Left renal cortex interstitium (tissue), 4 donors: Measurements from ENCODE around the gene ZNF226. TPM values are rescaled to one million over a fixed set of nuclear protein-coding genes. Genes with fewer than 3 reads are reported as not detected.
"Not testable (repeated sequence)": the region's sequence is repeated elsewhere in the genome, so short reads cannot be mapped to it uniquely, and the experiment has no call there.

Source experiments
- DNase-seq, 4 donors: peaks; one replicate each; pipeline ENCODE4 v3.0.0-alpha.2; 2013; ENCODE audit warnings: low read depth in 4 of 4, low spot score in 2 of 4, missing footprints in 1 of 4
- polyA plus RNA-seq, 4 donors: library from polyadenylated mRNA; unstranded; fragments of 120-200 nt; gene quantifications; one replicate each; pipeline ENCODE4 v1.2.1, GENCODE V29; 2013; ENCODE audit not compliant: insufficient read length in 4 of 4

ZNF226 gene
- polyA plus RNA-seq, 4 donors = 27.7 to 29.6 (median 29.0) TPM

DNA sequence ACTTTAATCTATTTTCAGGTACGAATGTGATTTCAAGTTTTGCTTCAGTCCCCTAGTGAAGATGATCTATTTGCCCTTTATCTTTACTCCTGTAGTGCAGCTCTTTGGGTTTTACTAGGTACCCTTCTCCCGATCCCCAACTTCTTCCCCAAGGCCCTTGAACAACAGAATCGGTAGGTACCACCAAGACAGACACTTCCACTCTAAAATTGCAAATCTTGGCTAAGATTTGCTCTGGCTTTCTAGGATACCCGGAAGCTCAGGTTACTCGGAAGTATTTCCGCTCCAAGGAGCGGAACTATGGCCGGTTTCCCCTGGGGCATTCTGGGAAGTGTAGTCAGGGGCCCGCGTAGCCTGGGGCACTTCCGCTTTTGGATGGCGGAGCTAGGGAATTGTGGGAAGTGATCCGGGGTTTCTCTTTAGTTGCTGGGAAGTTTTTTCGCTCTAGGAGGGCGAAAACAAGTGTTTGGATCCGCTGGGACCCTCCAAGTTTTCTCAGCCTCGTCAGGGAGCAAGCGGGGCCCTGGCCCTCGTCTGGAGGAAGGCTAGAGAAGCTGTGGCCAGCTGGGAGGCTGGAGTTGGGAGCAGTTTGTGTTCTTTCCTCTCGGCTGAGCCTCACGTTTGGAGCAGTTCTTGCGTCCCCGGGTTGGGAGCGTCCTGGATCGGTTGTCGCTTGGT is 42.4 kb downstream of the ZNF226 start:
- peak; percentile 80 to 95 (median 87) for DNase-seq

DNA sequence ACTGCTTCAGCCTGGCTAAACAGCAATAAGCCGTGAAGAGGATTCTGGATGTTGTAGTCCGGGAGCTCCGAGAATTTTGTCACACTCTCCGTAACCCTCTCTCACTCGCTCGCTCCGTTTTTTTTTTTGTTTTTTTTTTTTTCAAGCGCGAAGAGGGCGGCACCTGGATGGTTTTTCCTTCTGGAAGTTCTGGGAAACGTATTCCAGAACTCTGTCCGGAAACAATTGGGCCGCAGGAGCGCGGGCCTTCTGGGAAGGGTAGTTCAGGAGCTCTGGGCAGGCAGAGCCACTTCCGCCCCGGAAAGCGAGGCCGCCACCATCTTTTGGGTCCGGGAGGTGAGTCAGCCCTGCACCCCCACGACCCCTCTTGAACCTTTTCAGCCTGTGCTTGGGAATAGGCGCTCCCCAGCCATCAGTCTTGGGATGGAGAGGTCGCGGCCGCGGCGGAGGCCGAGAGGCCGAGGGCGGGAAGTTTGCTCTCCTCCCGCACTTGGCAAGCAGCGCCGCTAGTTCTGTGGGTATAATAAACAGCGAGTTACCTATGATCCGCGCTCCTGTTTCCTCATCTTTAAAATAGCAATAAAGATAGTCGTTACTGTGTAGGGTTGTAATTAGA is 47.5 kb downstream of the ZNF226 start, which contains the start of gene ZNF227:
Gene ZNF227, plus strand, starts transcription at position 283 of the 616 bp plus-strand sequence. CDS start 5,261 bp downstream, outside the sequence.
- peak; percentile 77 to 93 (median 83) for DNase-seq

DNA sequence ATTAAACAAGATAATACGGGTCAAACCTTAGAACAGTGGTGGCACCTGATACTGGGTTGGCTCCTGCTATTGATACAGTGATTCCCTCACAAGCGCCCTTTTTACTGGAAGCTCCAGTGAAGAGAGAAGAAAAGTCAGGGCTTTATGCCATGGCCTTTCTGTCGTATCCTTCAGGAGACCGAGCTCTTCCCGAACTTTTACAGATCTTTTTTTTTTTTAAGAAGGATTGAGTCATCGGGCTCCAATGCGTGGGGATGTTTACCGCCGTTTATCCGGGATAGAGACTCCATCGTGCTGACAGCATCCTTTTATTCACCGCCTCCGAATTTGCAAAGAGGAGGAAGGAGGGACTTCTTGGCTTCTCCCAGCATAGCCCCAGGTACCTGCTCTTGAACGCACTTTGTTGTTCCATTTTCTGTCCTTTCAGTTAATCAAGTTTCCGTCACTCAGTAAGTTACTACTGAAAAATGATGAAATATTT is 48.0 kb downstream of the ZNF226 start:
- peak in 2 of 4 donors; percentile 8 to 9 for DNase-seq

DNA sequence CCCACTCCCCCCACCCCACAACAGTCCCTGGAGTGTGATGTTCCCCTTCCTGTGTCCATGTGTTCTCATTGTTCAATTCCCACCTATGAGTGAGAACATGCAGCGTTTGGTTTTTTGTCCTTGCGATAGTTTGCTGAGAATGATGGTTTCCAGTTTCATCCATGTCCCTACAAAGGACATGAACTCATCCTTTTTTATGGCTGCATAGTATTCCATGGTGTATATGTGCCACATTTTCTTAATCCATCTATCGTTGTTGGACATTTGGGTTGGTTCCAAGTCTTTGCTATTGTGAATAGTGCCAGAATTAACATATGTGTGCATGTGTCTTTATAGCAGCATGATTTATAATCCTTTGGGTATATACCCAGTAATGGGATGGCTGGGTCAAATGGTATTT is 55.0 kb downstream of the ZNF226 start:
- DNase-seq = not testable (repeated sequence)

DNA sequence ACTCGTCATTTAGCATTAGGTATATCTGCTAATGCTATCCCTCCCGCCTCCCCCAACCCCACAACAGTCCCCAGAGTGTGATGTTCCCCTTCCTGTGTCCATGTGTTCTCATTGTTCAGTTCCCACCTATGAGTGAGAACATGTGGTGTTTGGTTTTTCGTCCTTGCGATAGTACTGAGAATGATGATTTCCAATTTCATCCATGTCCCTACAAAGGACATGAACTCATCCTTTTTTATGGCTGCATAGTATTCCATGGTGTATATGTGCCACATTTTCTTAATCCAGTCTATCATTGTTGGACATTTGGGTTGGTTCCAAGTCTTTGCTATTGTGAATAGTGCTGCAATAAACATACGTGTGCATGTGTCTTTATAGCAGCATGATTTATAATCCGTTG is 55.9 kb downstream of the ZNF226 start:
- DNase-seq = not testable (repeated sequence)

DNA sequence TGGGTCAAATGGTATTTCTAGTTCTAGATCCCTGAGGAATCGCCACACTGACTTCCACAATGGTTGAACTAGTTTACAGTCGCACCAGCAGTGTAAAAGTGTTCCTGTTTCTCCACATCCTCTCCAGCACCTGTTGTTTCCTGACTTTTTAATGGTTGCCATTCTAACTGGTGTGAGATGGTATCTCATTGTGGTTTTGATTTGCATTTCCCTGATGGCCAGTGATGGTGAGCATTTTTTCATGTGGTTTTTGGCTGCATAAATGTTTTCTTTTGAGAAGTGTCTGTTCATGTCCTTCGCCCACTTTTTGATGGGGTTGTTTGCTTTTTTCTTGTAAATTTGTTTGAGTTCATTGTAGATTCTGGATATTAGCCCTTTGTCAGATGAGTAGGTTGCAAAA is 56.4 kb downstream of the ZNF226 start:
- DNase-seq = not testable (repeated sequence)

Other genes with a start within 250 kb of the ZNF226 start
- 10 to 100 TPM; 24.6 to 30.4 (median 26.9) TPM for gene ZNF45, start 229.8 kb upstream of the ZNF226 start, polyA plus RNA-seq
- 1 to 10 TPM; 4.2 to 9.1 (median 6.7) TPM for gene ZNF221, start 213.9 kb upstream of the ZNF226 start, polyA plus RNA-seq
- gene ZNF155, start 180.9 kb upstream of the ZNF226 start, polyA plus RNA-seq = 10 to 100 TPM; 14.0 to 17.6 (median 14.9) TPM
- gene ZNF230, start 162.1 kb upstream of the ZNF226 start, polyA plus RNA-seq = 1 to 10 TPM; 5.7 to 7.8 (median 7.4) TPM
- 1 to 10 TPM; 7.4 to 9.9 (median 8.8) TPM for gene ZNF222, start 139.7 kb upstream of the ZNF226 start, polyA plus RNA-seq
- 10 to 100 TPM in 3 of 4 donors, 1 to 10 TPM in 1; 9.7 to 14.6 (median 12.9) TPM for gene ZNF223, start 113.1 kb upstream of the ZNF226 start, polyA plus RNA-seq
- 1 to 10 TPM; 2.8 to 6.7 (median 4.1) TPM for gene ZNF284, start 92.9 kb upstream of the ZNF226 start, polyA plus RNA-seq
- 10 to 100 TPM; 21.2 to 49.0 (median 31.9) TPM for gene ZNF224, start 70.7 kb upstream of the ZNF226 start, polyA plus RNA-seq
- gene ZNF225, start 51.7 kb upstream of the ZNF226 start, polyA plus RNA-seq = 10 to 100 TPM in 1 of 4 donors, 1 to 10 TPM in 3; 9.6 to 11.3 (median 9.8) TPM
- gene ZNF234, start 23.5 kb upstream of the ZNF226 start, polyA plus RNA-seq = 10 to 100 TPM in 3 of 4 donors, 1 to 10 TPM in 1; 9.8 to 21.3 (median 15.7) TPM
- gene ZNF227, start 47.4 kb downstream of the ZNF226 start, polyA plus RNA-seq = 10 to 100 TPM; 22.7 to 28.1 (median 26.3) TPM
- gene ZNF233, start 94.8 kb downstream of the ZNF226 start, polyA plus RNA-seq = 1 to 10 TPM; 5.1 to 8.2 (median 7.4) TPM
- 10 to 100 TPM; 10.3 to 14.0 (median 11.1) TPM for gene ZNF235, start 139.9 kb downstream of the ZNF226 start, polyA plus RNA-seq
- 10 to 100 TPM; 10.5 to 13.2 (median 12.2) TPM for gene ZNF112, start 191.6 kb downstream of the ZNF226 start, polyA plus RNA-seq
- gene ZNF285, start 236.5 kb downstream of the ZNF226 start, polyA plus RNA-seq = 10 to 100 TPM in 2 of 4 donors, 1 to 10 TPM in 2; 8.2 to 12.5 (median 10.3) TPM